Measurements from ENCODE around the gene RHOU. TPM values are rescaled to one million over a fixed set of nuclear protein-coding genes. Genes with fewer than 3 reads are reported as not detected.

RHOU gene
- total RNA-seq, 1 donor from 2014 or later: 80.4 TPM

GRCh38 chr1:228784181-228784580 is 48.9 kb downstream of the RHOU start:
- DNase-seq (ENCODE audit: low spot score): no peak

GRCh38 chr1:228785366-228786330 is 50.4 kb downstream of the RHOU start:
- DNase-seq (ENCODE audit: low spot score): no peak

- DNase-seq (ENCODE audit: low spot score): no peak
Measured at GRCh38 chr1:228786361-228787129, 51.3 kb downstream of the RHOU start.

- no peak for DNase-seq (ENCODE audit: low spot score)
Measured at GRCh38 chr1:228791791-228792190, 56.5 kb downstream of the RHOU start.

GRCh38 chr1:228792601-228793000 is 57.3 kb downstream of the RHOU start:
- no peak for DNase-seq (ENCODE audit: low spot score)

GRCh38 chr1:228793032-228793431 is 57.8 kb downstream of the RHOU start:
- DNase-seq (ENCODE audit: low spot score): no peak

- no peak for DNase-seq (ENCODE audit: low spot score)
Measured at GRCh38 chr1:228794173-228794572, 58.9 kb downstream of the RHOU start.

- DNase-seq (ENCODE audit: low spot score): no peak
Measured at GRCh38 chr1:228794810-228795209, 59.5 kb downstream of the RHOU start.

GRCh38 chr1:228795596-228795995 is 60.3 kb downstream of the RHOU start:
- no peak for DNase-seq (ENCODE audit: low spot score)

Other genes starting within 250 kb of the RHOU start
- 122 TPM for gene RNF187, start 248.1 kb upstream of the RHOU start, total RNA-seq

All from mucosa of gallbladder (tissue), 1 donor.